ENCODE data around the gene KCNQ1. TPM values are rescaled to one million over a fixed set of nuclear protein-coding genes. Genes with fewer than 3 reads are reported as not detected.

KCNQ1 gene
- total RNA-seq, 1 experiment from 2014 or later, result 2.5 TPM

DNA sequence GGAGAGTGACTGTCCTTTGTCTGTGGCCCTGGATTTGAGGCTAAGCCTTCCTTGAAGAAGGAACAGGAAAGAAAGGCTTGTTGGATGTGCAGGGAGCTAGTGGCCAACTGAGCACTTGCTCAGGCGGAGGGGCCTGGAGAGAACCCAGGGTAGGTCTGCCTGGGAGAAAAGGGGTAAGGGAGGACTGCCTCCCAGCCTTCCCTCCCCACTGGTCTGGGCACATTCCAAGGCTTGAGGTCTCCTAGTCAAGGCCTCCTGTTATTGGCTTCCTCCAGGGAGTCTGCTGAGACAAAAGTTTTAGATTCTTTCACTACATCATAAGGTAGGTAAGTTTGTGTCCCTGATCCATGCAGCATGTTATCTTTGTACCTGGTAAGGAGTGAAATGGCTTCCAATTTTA is 239.8 kb downstream of the KCNQ1 start:
- TF ChIP-seq SOX15 (CRISPR knock-in tag; IDR thresholded peaks at IDR 0.05) (no peak), TEAD1 (CRISPR knock-in tag; IDR thresholded peaks at IDR 0.05) (no peak), CREM (CRISPR knock-in tag; IDR thresholded peaks at IDR 0.05) (no peak), CTCF (IDR thresholded peaks at IDR 0.05) (no peak), KAT7 (CRISPR knock-in tag; IDR thresholded peaks at IDR 0.05; ENCODE audit: borderline replicate concordance) (no peak), JUN (CRISPR knock-in tag; IDR thresholded peaks at IDR 0.05) (no peak), ZNF512 (CRISPR knock-in tag; IDR thresholded peaks at IDR 0.05; ENCODE audit: borderline replicate concordance) (no peak), RELA (CRISPR knock-in tag; IDR thresholded peaks at IDR 0.05; ENCODE audit: borderline replicate concordance) (no peak), TEAD4 (CRISPR knock-in tag; IDR thresholded peaks at IDR 0.05) (no peak), ZNF317 (CRISPR knock-in tag; IDR thresholded peaks at IDR 0.05; ENCODE audit: borderline replicate concordance, low read depth) (no peak), GTF2I (CRISPR knock-in tag; conservative IDR thresholded peaks at IDR 0.05) (no peak), GABPB1 (CRISPR knock-in tag; IDR thresholded peaks at IDR 0.05) (no peak), ATF2 (CRISPR knock-in tag; IDR thresholded peaks at IDR 0.05; ENCODE audit: borderline replicate concordance, low read depth) (no peak), ZNF423 (CRISPR knock-in tag; IDR thresholded peaks at IDR 0.05) (no peak), MXD4 (CRISPR knock-in tag; IDR thresholded peaks at IDR 0.05; ENCODE audit: borderline replicate concordance) (no peak)
- TF ChIP-seq, protein P1, sequence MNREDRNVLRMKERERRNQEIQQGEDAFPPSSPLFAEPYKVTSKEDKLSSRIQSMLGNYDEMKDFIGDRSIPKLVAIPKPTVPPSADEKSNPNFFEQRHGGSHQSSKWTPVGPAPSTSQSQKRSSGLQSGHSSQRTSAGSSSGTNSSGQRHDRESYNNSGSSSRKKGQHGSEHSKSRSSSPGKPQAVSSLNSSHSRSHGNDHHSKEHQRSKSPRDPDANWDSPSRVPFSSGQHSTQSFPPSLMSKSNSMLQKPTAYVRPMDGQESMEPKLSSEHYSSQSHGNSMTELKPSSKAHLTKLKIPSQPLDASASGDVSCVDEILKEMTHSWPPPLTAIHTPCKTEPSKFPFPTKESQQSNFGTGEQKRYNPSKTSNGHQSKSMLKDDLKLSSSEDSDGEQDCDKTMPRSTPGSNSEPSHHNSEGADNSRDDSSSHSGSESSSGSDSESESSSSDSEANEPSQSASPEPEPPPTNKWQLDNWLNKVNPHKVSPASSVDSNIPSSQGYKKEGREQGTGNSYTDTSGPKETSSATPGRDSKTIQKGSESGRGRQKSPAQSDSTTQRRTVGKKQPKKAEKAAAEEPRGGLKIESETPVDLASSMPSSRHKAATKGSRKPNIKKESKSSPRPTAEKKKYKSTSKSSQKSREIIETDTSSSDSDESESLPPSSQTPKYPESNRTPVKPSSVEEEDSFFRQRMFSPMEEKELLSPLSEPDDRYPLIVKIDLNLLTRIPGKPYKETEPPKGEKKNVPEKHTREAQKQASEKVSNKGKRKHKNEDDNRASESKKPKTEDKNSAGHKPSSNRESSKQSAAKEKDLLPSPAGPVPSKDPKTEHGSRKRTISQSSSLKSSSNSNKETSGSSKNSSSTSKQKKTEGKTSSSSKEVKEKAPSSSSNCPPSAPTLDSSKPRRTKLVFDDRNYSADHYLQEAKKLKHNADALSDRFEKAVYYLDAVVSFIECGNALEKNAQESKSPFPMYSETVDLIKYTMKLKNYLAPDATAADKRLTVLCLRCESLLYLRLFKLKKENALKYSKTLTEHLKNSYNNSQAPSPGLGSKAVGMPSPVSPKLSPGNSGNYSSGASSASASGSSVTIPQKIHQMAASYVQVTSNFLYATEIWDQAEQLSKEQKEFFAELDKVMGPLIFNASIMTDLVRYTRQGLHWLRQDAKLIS (CRISPR knock-in tag; IDR thresholded peaks at IDR 0.05; ENCODE audit: borderline replicate concordance), result no peak
- TF ChIP-seq, protein P2, sequence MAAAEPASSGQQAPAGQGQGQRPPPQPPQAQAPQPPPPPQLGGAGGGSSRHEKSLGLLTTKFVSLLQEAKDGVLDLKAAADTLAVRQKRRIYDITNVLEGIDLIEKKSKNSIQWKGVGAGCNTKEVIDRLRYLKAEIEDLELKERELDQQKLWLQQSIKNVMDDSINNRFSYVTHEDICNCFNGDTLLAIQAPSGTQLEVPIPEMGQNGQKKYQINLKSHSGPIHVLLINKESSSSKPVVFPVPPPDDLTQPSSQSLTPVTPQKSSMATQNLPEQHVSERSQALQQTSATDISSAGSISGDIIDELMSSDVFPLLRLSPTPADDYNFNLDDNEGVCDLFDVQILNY (CRISPR knock-in tag; IDR thresholded peaks at IDR 0.05), result no peak
- no peaks in the 10 kb centered on the region for H3K27me3 Mint-ChIP-seq (ENCODE audit: low read depth)
- H3K36me3 Mint-ChIP-seq, result no peaks in the 10 kb centered on the region; the same call in 1 of the 2 replicates
- DNase-seq (ENCODE audit: low spot score), result peak; percentile 10
- no peak overlapping the region for H3K4me3 Mint-ChIP-seq
- ChIA-PET CTCF (interaction anchor here (1.0 to 1.5 kb wide), 3 partner anchors 19 to 208 kb away, joined by 3 to 4 read pairs (median 3); no protein-coding TSS in a partner anchor), POLR2A (no interaction called here)
- no peaks in the 10 kb centered on the region for H3K9me3 Mint-ChIP-seq
- ATAC-seq, result no peak
- peaks cover 71% of the 10 kb centered on the region for H3K4me1 Mint-ChIP-seq
- no peak overlapping the region for H3K27ac Mint-ChIP-seq

All from WTC11 (cell line).